IPS DF 6.9 (cell line): Measurements from ENCODE around the gene ETFA.

Source experiments
- DNase-seq: peaks from one replicate; pipeline ENCODE4 v3.0.0-alpha.2; 2013; ENCODE audit warnings: low read depth, low spot score
- H3K27ac ChIP-seq: one replicate; pipeline ENCODE4 v1.5.1; 2013; ENCODE audit warnings: low read length, control low read depth
- H3K27me3 ChIP-seq: 2 replicates; pipeline ENCODE4 v1.6.1; 2013; ENCODE audit warnings: mild to moderate bottlenecking, low read length; ENCODE audit not compliant: control insufficient read depth, insufficient read depth
- H3K36me3 ChIP-seq: 2 replicates; pipeline ENCODE4 v1.6.1; 2013; ENCODE audit warnings: low read length; ENCODE audit not compliant: control insufficient read depth, insufficient read depth
- H3K4me1 ChIP-seq: 2 replicates; pipeline ENCODE4 v1.6.1; 2013; ENCODE audit warnings: low read length; ENCODE audit not compliant: control insufficient read depth, insufficient read depth
- H3K4me3 ChIP-seq: 2 replicates; pipeline ENCODE4 v1.5.1; 2013; ENCODE audit warnings: mild to moderate bottlenecking, low read length
- H3K9me3 ChIP-seq: 2 replicates; pipeline ENCODE4 v1.6.1; 2013; ENCODE audit warnings: low read length, inconsistent platforms; ENCODE audit not compliant: control insufficient read depth, insufficient read depth
- WGBS: extraction: QIAGEN DNeasy Blood & Tissue Kit; methylation state at CpG from one replicate; pipeline ENCODE4 v1.1.7; 2013; ENCODE audit warnings: mixed read lengths, missing lambda C conversion rate; ENCODE audit not compliant: insufficient read length, insufficient coverage; 5-methylcytosine and 5-hydroxymethylcytosine counted together

The ETFA gene

GRCh38 chr15:76195506-76196268, 115.6 kb downstream of the ETFA start:
- no peak for DNase-seq
- H3K4me3 ChIP-seq = no peak overlapping the region
- no peaks in the 10 kb centered on the region for H3K36me3 ChIP-seq
- no peak overlapping the region for H3K27ac ChIP-seq
- WGBS = no CpG with 5 or more reads among the region's 7 CpGs
- peaks cover 1% of the 10 kb centered on the region; the same call in 1 of the 2 replicates for H3K4me1 ChIP-seq
- no peaks in the 10 kb centered on the region for H3K27me3 ChIP-seq
- no peaks in the 10 kb centered on the region for H3K9me3 ChIP-seq

- no CpG with 5 or more reads among the region's 8 CpGs for WGBS
- Histone ChIP-seq H3K27ac (no peak overlapping the region), H3K4me1 (peaks cover 3% of the 10 kb centered on the region; the same call in 1 of the 2 replicates), H3K4me3 (no peak overlapping the region), H3K36me3 (no peaks in the 10 kb centered on the region), H3K27me3 (no peaks in the 10 kb centered on the region), H3K9me3 (no peaks in the 10 kb centered on the region)
- no peak for DNase-seq
These were observed 117.3 kb downstream of the ETFA start for GRCh38 chr15:76193934-76194333.

GRCh38 chr15:76192715-76193114, 118.6 kb downstream of the ETFA start:
- Histone ChIP-seq H3K27ac (no peak overlapping the region), H3K4me3 (no peak overlapping the region; the same call in 1 of the 2 replicates), H3K9me3 (no peaks in the 10 kb centered on the region), H3K4me1 (peaks cover 3% of the 10 kb centered on the region; the same call in 1 of the 2 replicates), H3K36me3 (no peaks in the 10 kb centered on the region), H3K27me3 (no peaks in the 10 kb centered on the region)
- no peak for DNase-seq
- WGBS = no CpG with 5 or more reads among the region's 8 CpGs

GRCh38 chr15:76191539-76192244, 119.6 kb downstream of the ETFA start:
- WGBS = no CpG with 5 or more reads among the region's 55 CpGs
- H3K4me3 ChIP-seq = no peak overlapping the region
- no peak for DNase-seq
- H3K27ac ChIP-seq = no peak overlapping the region
- H3K4me1 ChIP-seq = peaks cover 3% of the 10 kb centered on the region; the same call in 1 of the 2 replicates
- H3K9me3 ChIP-seq = no peaks in the 10 kb centered on the region
- H3K36me3 ChIP-seq = no peaks in the 10 kb centered on the region
- H3K27me3 ChIP-seq = no peaks in the 10 kb centered on the region

- H3K27me3 ChIP-seq = no peaks in the 10 kb centered on the region
- no peaks in the 10 kb centered on the region for H3K36me3 ChIP-seq
- WGBS = no CpG with 5 or more reads among the region's 34 CpGs
- H3K9me3 ChIP-seq = no peaks in the 10 kb centered on the region
- no peak overlapping the region for H3K27ac ChIP-seq
- DNase-seq = peak; percentile 58
- H3K4me3 ChIP-seq = no peak overlapping the region
- H3K4me1 ChIP-seq = peaks cover 2% of the 10 kb centered on the region; the same call in 1 of the 2 replicates
These were observed 120.3 kb downstream of the ETFA start for GRCh38 chr15:76190751-76191538.

- Histone ChIP-seq H3K4me3 (no peak overlapping the region), H3K27ac (no peak overlapping the region), H3K9me3 (no peaks in the 10 kb centered on the region), H3K4me1 (peaks cover 2% of the 10 kb centered on the region; the same call in 1 of the 2 replicates), H3K27me3 (no peaks in the 10 kb centered on the region), H3K36me3 (no peaks in the 10 kb centered on the region)
- DNase-seq = no peak
- WGBS = no CpG with 5 or more reads among the region's 12 CpGs
These were observed 121.2 kb downstream of the ETFA start for GRCh38 chr15:76190070-76190564.

GRCh38 chr15:76189106-76189505, 122.2 kb downstream of the ETFA start:
- no CpG with 5 or more reads among the region's 2 CpGs for WGBS
- Histone ChIP-seq H3K4me1 (peaks cover 2% of the 10 kb centered on the region; the same call in 1 of the 2 replicates), H3K27me3 (no peaks in the 10 kb centered on the region), H3K27ac (no peak overlapping the region), H3K4me3 (no peak overlapping the region), H3K36me3 (no peaks in the 10 kb centered on the region), H3K9me3 (no peaks in the 10 kb centered on the region)
- DNase-seq = no peak

- no peak for DNase-seq
- Histone ChIP-seq H3K27me3 (no peaks in the 10 kb centered on the region), H3K9me3 (no peaks in the 10 kb centered on the region), H3K27ac (no peak overlapping the region), H3K4me3 (no peak overlapping the region), H3K4me1 (peaks cover 2% of the 10 kb centered on the region; the same call in 1 of the 2 replicates), H3K36me3 (no peaks in the 10 kb centered on the region)
- WGBS = no CpG with 5 or more reads among the region's 4 CpGs
These were observed 124.1 kb downstream of the ETFA start for GRCh38 chr15:76187163-76187562.

GRCh38 chr15:76185716-76186115, 125.6 kb downstream of the ETFA start:
- no peaks in the 10 kb centered on the region for H3K9me3 ChIP-seq
- 0 out of 2 replicates have a peak, but pooled peaks cover 2% of the 10 kb centered on the region for H3K4me1 ChIP-seq
- H3K36me3 ChIP-seq = no peaks in the 10 kb centered on the region
- no peaks in the 10 kb centered on the region for H3K27me3 ChIP-seq
- WGBS = no CpG with 5 or more reads among the region's 3 CpGs
- DNase-seq = peak; percentile 61
- no peak overlapping the region for H3K4me3 ChIP-seq
- no peak overlapping the region for H3K27ac ChIP-seq

- DNase-seq = no peak
- H3K9me3 ChIP-seq = no peaks in the 10 kb centered on the region
- H3K36me3 ChIP-seq = no peaks in the 10 kb centered on the region
- H3K4me3 ChIP-seq = no peak overlapping the region
- no peaks in the 10 kb centered on the region for H3K27me3 ChIP-seq
- no peaks in the 10 kb centered on the region for H3K4me1 ChIP-seq
- H3K27ac ChIP-seq = no peak overlapping the region
- no CpG with 5 or more reads among the region's 13 CpGs for WGBS
These were observed 126.6 kb downstream of the ETFA start for GRCh38 chr15:76184650-76185035.
